Activated CD4-positive, alpha-beta T cell treated with anti-CD3 and anti-CD28 coated beads for 4 hours (primary cell): Measurements from ENCODE around the gene KLRC2.
"Not testable (repeated sequence)": the region's sequence is repeated elsewhere in the genome, so short reads cannot be mapped to it uniquely, and the experiment has no call there.

Experiments used
- DNase-seq, 2 donors: peaks; one replicate each; pipeline ENCODE4 v3.0.0-alpha.2; 2020

Gene KLRC2

GRCh38 chr12:10435816-10436215 lies at the start of gene KLRC2:
KLRC2 (minus strand) TSS chr12:10436010; CDS start chr12:10435986, 24 bp downstream.
- not testable (repeated sequence) for DNase-seq

- not testable (repeated sequence) for DNase-seq
These were observed 46.1 kb upstream of the KLRC2 start for GRCh38 chr12:10481901-10482300.

- not testable (repeated sequence) for DNase-seq
These were observed 37.0 kb upstream of the KLRC2 start for GRCh38 chr12:10472808-10473207.

GRCh38 chr12:10469701-10470100 lies 33.9 kb upstream of the KLRC2 start:
- no peak for DNase-seq

GRCh38 chr12:10466311-10466710 lies 30.5 kb upstream of the KLRC2 start:
- DNase-seq = no peak

- DNase-seq = no peak
These were observed 21.9 kb upstream of the KLRC2 start for GRCh38 chr12:10457760-10458159.

- no peak for DNase-seq
These were observed 21.0 kb upstream of the KLRC2 start for GRCh38 chr12:10456856-10457255.

GRCh38 chr12:10455766-10456165 lies 20.0 kb upstream of the KLRC2 start:
- DNase-seq = no peak

- DNase-seq = no peak
These were observed 18.7 kb upstream of the KLRC2 start for GRCh38 chr12:10454531-10454930.

GRCh38 chr12:10453156-10453555 lies 17.3 kb upstream of the KLRC2 start, which contains the start of gene KLRC1:
KLRC1 (minus strand) TSS chr12:10453377; CDS start chr12:10451156, 2,221 bp downstream.
- DNase-seq = no peak

GRCh38 chr12:10448236-10448635 lies 12.4 kb upstream of the KLRC2 start:
- no peak for DNase-seq

- DNase-seq = not testable (repeated sequence)
These were observed 10.2 kb upstream of the KLRC2 start for GRCh38 chr12:10446052-10446451.

GRCh38 chr12:10441144-10441543 lies 5.3 kb upstream of the KLRC2 start:
- not testable (repeated sequence) for DNase-seq

GRCh38 chr12:10439608-10440274 lies 3.9 kb upstream of the KLRC2 start:
- not testable (repeated sequence) for DNase-seq

GRCh38 chr12:10437601-10438000 lies 1.8 kb upstream of the KLRC2 start:
- DNase-seq = not testable (repeated sequence)

GRCh38 chr12:10430623-10431022 lies 5.2 kb downstream of the KLRC2 start:
- not testable (repeated sequence) for DNase-seq

GRCh38 chr12:10425938-10426337 lies 9.9 kb downstream of the KLRC2 start:
- not testable (repeated sequence) for DNase-seq

- not testable (repeated sequence) for DNase-seq
These were observed 11.4 kb downstream of the KLRC2 start for GRCh38 chr12:10424260-10424899.

GRCh38 chr12:10422159-10422558 lies 13.7 kb downstream of the KLRC2 start:
- not testable (repeated sequence) for DNase-seq

- not testable (repeated sequence) for DNase-seq
These were observed 15.5 kb downstream of the KLRC2 start, which contains the start of gene KLRC3 for GRCh38 chr12:10420334-10420733. KLRC3 (minus strand) TSS chr12:10420595; CDS start chr12:10420550, 45 bp downstream.

- no peak for DNase-seq
These were observed 26.4 kb downstream of the KLRC2 start, which contains the start of gene KLRC4 for GRCh38 chr12:10409392-10409791. KLRC4 (minus strand) TSS chr12:10409757; CDS start chr12:10409575, 182 bp downstream.

- no peak for DNase-seq
These were observed 27.0 kb downstream of the KLRC2 start for GRCh38 chr12:10408842-10409241.

GRCh38 chr12:10406725-10407124 lies 29.1 kb downstream of the KLRC2 start:
- DNase-seq = no peak

- DNase-seq = no peak
These were observed 30.5 kb downstream of the KLRC2 start for GRCh38 chr12:10405294-10405693.
